Mucosa of descending colon (tissue), 3 donors: ENCODE measurements around the gene AKAP11. TPM values are rescaled to one million over a fixed set of nuclear protein-coding genes. Genes with fewer than 3 reads are reported as not detected.

Experiments used
- ATAC-seq: fragments of 200-7000 bp; cut with Tn5 transposase; one replicate; pipeline ENCODE4 v1.9.1; 2020; ENCODE audit warnings: mild to moderate bottlenecking, moderate library complexity
- DNase-seq, 3 donors: peaks; one replicate each; pipeline ENCODE4 v3.0.0-alpha.2; 2020
- H3K36me3 ChIP-seq: fragments of 200-600 bp; one replicate; pipeline ENCODE4 v1.8.0; 2021; ENCODE audit warnings: low read depth, mild to moderate bottlenecking
- H3K4me1 ChIP-seq: fragments of 200-600 bp; one replicate; pipeline ENCODE4 v1.8.0; 2021; ENCODE audit warnings: low read depth, mild to moderate bottlenecking
- H3K4me3 ChIP-seq: fragments of 200-600 bp; one replicate; pipeline ENCODE4 v1.8.0; 2021; ENCODE audit warnings: mild to moderate bottlenecking
- H3K9me3 ChIP-seq: fragments of 200-600 bp; one replicate; pipeline ENCODE4 v1.8.0; 2021; ENCODE audit warnings: mild to moderate bottlenecking
- intact Hi-C, 2 donors: fragments of 100-400 bp; cut with DNase I in 1 of 2; cut with micrococcal nuclease in 1 of 2; formaldehyde crosslinking; loops; one replicate each; pipeline versions ENCODE4 v1.11.0 to v1.11.1; 2022; cut with DNase I, micrococcal nuclease
- total RNA-seq, 3 donors: library from RNA; stranded (reverse); fragmentation: NEBNext Ultra II Directional in 2 of 3; extraction: Animal tissue kit (Norgen Biotek cat#: 25700) in 2 of 3; gene quantifications; one replicate each; pipeline versions ENCODE4 v1.2.1 to v1.2.4, GENCODE V29; 2021 to 2023
- TF ChIP-seq, protein P1 (sequence below): fragments of 200-600 bp; IDR thresholded peaks from one replicate; pipeline ENCODE4 v1.8.0; 2022; ENCODE audit warnings: antibody characterized with exemption, mild to moderate bottlenecking
- donor health status: DM: no; HTN: no; CAD: no; lungs with moderate emphysema.
- donor health status: DM: no; HTN: no; CAD: no.
- donor health status: DM: no; HTN: yes; CAD: no.

The AKAP11 gene
- total RNA-seq, 3 donors from 2014 or later: 20.6 to 55.2 (median 26.1) TPM

DNA sequence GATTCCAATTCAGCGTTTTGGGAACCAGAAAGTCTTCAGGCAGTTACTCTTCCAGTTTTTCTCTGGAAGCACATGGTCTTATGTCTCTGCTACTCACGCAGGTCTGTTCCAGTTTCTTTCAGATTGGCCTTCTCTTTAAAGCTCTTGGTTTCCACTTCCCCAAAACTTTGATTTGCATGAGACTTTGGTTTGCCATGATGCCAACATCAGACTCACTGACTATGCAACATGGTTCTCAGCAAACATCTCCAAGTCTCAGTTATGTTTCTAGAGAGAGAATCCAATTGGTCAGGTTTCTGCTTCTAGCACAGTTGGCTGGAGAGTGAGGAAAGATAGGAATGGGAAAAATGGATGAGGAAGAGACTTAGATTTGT is 3.1 kb downstream of the AKAP11 start:
- no peak for ATAC-seq
- intact Hi-C loops: no loop called here
- peak in 1 of 3 donors; percentile 16 for DNase-seq
- Histone ChIP-seq H3K36me3 (no peaks in the 10 kb centered on the region), H3K9me3 (no peaks in the 10 kb centered on the region), H3K4me1 (peaks cover 5% of the 10 kb centered on the region), H3K4me3 (no peak overlapping the region)
- TF ChIP-seq, protein P1, sequence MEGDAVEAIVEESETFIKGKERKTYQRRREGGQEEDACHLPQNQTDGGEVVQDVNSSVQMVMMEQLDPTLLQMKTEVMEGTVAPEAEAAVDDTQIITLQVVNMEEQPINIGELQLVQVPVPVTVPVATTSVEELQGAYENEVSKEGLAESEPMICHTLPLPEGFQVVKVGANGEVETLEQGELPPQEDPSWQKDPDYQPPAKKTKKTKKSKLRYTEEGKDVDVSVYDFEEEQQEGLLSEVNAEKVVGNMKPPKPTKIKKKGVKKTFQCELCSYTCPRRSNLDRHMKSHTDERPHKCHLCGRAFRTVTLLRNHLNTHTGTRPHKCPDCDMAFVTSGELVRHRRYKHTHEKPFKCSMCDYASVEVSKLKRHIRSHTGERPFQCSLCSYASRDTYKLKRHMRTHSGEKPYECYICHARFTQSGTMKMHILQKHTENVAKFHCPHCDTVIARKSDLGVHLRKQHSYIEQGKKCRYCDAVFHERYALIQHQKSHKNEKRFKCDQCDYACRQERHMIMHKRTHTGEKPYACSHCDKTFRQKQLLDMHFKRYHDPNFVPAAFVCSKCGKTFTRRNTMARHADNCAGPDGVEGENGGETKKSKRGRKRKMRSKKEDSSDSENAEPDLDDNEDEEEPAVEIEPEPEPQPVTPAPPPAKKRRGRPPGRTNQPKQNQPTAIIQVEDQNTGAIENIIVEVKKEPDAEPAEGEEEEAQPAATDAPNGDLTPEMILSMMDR: no peak

- H3K36me3 ChIP-seq: no peaks in the 10 kb centered on the region
- H3K4me3 ChIP-seq: no peak overlapping the region
- TF ChIP-seq, protein P1: no peak
- DNase-seq: no peak
- H3K9me3 ChIP-seq: no peaks in the 10 kb centered on the region
- intact Hi-C loops: no loop called here
- no peak for ATAC-seq
- peaks cover 8% of the 10 kb centered on the region for H3K4me1 ChIP-seq
These were observed 3.6 kb downstream of the AKAP11 start for GRCh38 chr13:42275506-42275905.

DNA sequence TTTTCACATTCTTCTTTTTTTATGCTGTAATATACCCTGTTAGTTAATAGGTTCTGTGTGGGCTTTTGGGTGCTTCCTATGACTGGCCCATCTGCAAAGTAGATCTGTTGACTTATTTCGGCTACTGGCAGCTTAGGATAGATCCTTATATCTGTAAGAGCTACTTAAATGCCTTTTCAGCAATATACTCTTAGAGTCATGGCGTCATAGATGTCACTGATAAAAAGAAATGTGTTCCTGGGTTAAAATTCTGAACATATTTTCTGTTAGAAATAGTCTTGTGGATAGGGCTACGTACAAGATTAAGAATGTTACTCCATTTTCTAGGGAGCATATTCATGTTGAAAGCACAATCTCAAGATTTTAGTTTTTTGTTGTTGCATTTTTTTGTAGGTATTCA is 4.7 kb downstream of the AKAP11 start:
- Histone ChIP-seq H3K4me3 (no peak overlapping the region), H3K9me3 (no peaks in the 10 kb centered on the region), H3K36me3 (no peaks in the 10 kb centered on the region), H3K4me1 (peaks cover 14% of the 10 kb centered on the region)
- intact Hi-C loops: no loop called here
- TF ChIP-seq, protein P1: no peak
- ATAC-seq (no peak), DNase-seq (no peak)

- H3K36me3 ChIP-seq: no peaks in the 10 kb centered on the region
- no peaks in the 10 kb centered on the region for H3K9me3 ChIP-seq
- no peak for ATAC-seq
- no peak for DNase-seq
- intact Hi-C loops: no loop called here
- H3K4me1 ChIP-seq: peaks cover 14% of the 10 kb centered on the region
- TF ChIP-seq, protein P1: no peak
- H3K4me3 ChIP-seq: no peak overlapping the region
These were observed 5.8 kb downstream of the AKAP11 start for GRCh38 chr13:42277618-42278276.

- Histone ChIP-seq H3K9me3 (no peaks in the 10 kb centered on the region), H3K36me3 (no peaks in the 10 kb centered on the region), H3K4me1 (peaks cover 25% of the 10 kb centered on the region), H3K4me3 (no peak overlapping the region)
- TF ChIP-seq, protein P1: no peak
- ATAC-seq (no peak), DNase-seq (no peak)
- intact Hi-C loops: no loop called here
These were observed 7.1 kb downstream of the AKAP11 start for GRCh38 chr13:42279080-42279479.

DNA sequence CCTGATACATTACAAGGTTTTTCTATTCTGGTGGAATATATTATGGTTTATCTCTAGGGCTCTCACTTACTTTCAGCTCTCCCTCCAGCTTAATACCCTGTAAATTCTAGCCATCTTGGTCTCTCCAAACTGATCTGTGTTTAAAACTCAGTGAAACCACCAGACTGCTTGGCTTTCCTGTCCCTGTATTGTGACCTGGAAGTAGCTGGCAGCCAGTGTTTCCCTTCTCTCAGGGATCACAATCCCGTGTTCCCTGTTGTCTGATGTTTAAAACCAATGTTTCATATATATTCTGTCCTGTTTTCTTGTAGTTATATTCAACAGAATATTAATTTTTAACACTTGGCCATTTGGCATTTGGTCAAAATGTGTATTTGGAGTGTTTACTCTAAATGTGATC is 8.0 kb downstream of the AKAP11 start:
- no peak for ATAC-seq
- peaks cover 27% of the 10 kb centered on the region for H3K4me1 ChIP-seq
- DNase-seq: no peak
- H3K4me3 ChIP-seq: no peak overlapping the region
- intact Hi-C loops: no loop called here
- H3K9me3 ChIP-seq: no peaks in the 10 kb centered on the region
- no peaks in the 10 kb centered on the region for H3K36me3 ChIP-seq
- TF ChIP-seq, protein P1: no peak
